Esophagus squamous epithelium (tissue), 5 donors: ENCODE measurements around the gene MAMDC2. TPM values are rescaled to one million over a fixed set of nuclear protein-coding genes. Genes with fewer than 3 reads are reported as not detected.

Source experiments
- DNase-seq: peaks from one replicate; lab custom pipeline; 2025; lab: John Stamatoyannopoulos, UW
- H3K27ac ChIP-seq, 4 donors: fragments of 200-600 bp; sonication (generic); one replicate each; pipeline ENCODE4 v1.5.1; 2016 to 2019; ENCODE audit warnings: mild to moderate bottlenecking in 1 of 4
- H3K27me3 ChIP-seq, 4 donors: fragments of 200-600 bp; sonication (generic); 1 replicate in 3 of 4; 2 replicates in 1 of 4; pipeline versions ENCODE4 v1.5.1 to v1.6.0; 2017 to 2021; ENCODE audit warnings: antibody characterized with exemption in 1 of 4
- H3K36me3 ChIP-seq, 3 donors: fragments of 200-600 bp; sonication (generic); one replicate each; pipeline ENCODE4 v1.5.1; 2016 to 2019
- H3K4me1 ChIP-seq, 3 donors: fragments of 200-600 bp; sonication (generic); one replicate each; pipeline ENCODE4 v1.5.1; 2017 to 2019
- H3K4me3 ChIP-seq, 4 donors: fragments of 200-600 bp; sonication (generic); 1 replicate in 3 of 4; 2 replicates in 1 of 4; pipeline ENCODE4 v1.5.1; 2016 to 2019; ENCODE audit warnings: mild to moderate bottlenecking in 2 of 4, moderate library complexity in 1 of 4
- H3K9me3 ChIP-seq, 3 donors: fragments of 200-600 bp; sonication (generic); one replicate each; pipeline ENCODE4 v1.5.1; 2016 to 2019
- CTCF ChIP-seq, 6 experiments: fragments of 450-650 bp in 4 of 6; fragments of 200-600 bp in 2 of 6; sonication (generic) in 2 of 6; IDR thresholded peaks; one replicate each; pipeline ENCODE4 v1.5.1; 2016 to 2019; ENCODE audit warnings: antibody characterized with exemption in 6 of 6, mild to moderate bottlenecking in 4 of 6, moderate library complexity in 4 of 6
- POLR2A ChIP-seq, 4 donors: fragments of 450-650 bp; IDR thresholded peaks; one replicate each; pipeline ENCODE4 v1.6.1; 2017; ENCODE audit warnings: antibody characterized with exemption in 4 of 4, mild to moderate bottlenecking in 4 of 4, moderate library complexity in 3 of 4
- WGBS, 2 donors: methylation state at CpG; one replicate each; pipeline ENCODE4 v1.1.5; 2018; 5-methylcytosine and 5-hydroxymethylcytosine counted together
- intact Hi-C: fragments of 100-400 bp; cut with DNase I; formaldehyde crosslinking; loops from one replicate; pipeline ENCODE4 v1.15.0; 2022
- total RNA-seq, 4 donors: library from RNA; depleted of rRNA; stranded (reverse); fragments of >200 nt; gene quantifications; one replicate each; pipeline ENCODE4 v1.1.0, GENCODE V29; 2016
- donor health status: DM: yes; HTN: yes; CAD: no.

The MAMDC2 gene
- total RNA-seq, 4 donors from 2014 or later = 1.9 to 58.4 (median 11.3) TPM

GRCh38 chr9:70134360-70134759 lies 90.7 kb downstream of the MAMDC2 start:
- Histone ChIP-seq H3K36me3 (peaks cover 0 to 4% (median 0%) of the 10 kb centered on the region in 3 donors), H3K9me3 (no peaks in the 10 kb centered on the region), H3K4me1 (no peaks in the 10 kb centered on the region), H3K27ac (peak overlapping the region in 1 of 4 donors; percentile 5), H3K27me3 (no peaks in the 10 kb centered on the region), H3K4me3 (no peak overlapping the region)
- intact Hi-C loops = no loop called here
- no peak for DNase-seq
- 100% methylated on average over 1 of the region's 1 CpG for WGBS, 2 donors
- no peak for TF ChIP-seq POLR2A (IDR thresholded peaks at IDR 0.05)
- TF ChIP-seq CTCF (IDR thresholded peaks at IDR 0.05) = no peak

DNA sequence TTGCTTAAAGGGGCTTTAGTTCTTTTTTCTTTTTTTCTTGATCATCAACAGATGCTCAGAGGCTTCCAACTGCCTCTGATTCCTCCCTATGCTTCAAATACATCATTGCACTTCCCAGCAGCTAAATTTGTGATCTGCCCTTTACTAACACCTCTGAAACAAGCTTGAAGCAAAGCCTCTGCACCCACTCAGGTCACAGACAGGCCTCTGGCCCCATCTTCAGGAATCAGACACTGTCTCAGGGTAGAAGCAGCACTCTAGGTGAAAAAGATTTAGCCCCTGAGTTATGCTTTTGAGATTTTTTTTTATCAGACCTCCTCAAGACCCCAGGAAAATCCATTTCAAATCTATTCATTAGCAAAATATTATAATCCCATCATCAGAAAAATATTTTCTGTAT lies 91.5 kb downstream of the MAMDC2 start:
- intact Hi-C loops = no loop called here
- TF ChIP-seq CTCF (IDR thresholded peaks at IDR 0.05) (no peak), POLR2A (IDR thresholded peaks at IDR 0.05) (no peak)

GRCh38 chr9:70136632-70137031 lies 93.0 kb downstream of the MAMDC2 start:
- Histone ChIP-seq H3K9me3 (no peaks in the 10 kb centered on the region), H3K4me1 (no peaks in the 10 kb centered on the region), H3K27me3 (no peaks in the 10 kb centered on the region), H3K4me3 (no peak overlapping the region), H3K27ac (no peak overlapping the region), H3K36me3 (peaks cover 0 to 12% (median 0%) of the 10 kb centered on the region in 3 donors)
- 12 to 22% methylated on average over 1 of the region's 1 CpG for WGBS, 2 donors
- DNase-seq = no peak
- TF ChIP-seq CTCF (IDR thresholded peaks at IDR 0.05) (no peak), POLR2A (IDR thresholded peaks at IDR 0.05) (no peak)
- intact Hi-C loops = no loop called here

More for the DNA sequence above, 91.5 kb downstream of the MAMDC2 start:
- H3K27ac ChIP-seq = no peak overlapping the region
- no peak overlapping the region for H3K4me3 ChIP-seq
- no peaks in the 10 kb centered on the region for H3K27me3 ChIP-seq
- H3K36me3 ChIP-seq = peaks cover 0 to 7% (median 0%) of the 10 kb centered on the region in 3 donors
- no peaks in the 10 kb centered on the region for H3K4me1 ChIP-seq
- H3K9me3 ChIP-seq = no peaks in the 10 kb centered on the region
- no peak for DNase-seq

GRCh38 chr9:70137577-70137976 lies 93.9 kb downstream of the MAMDC2 start:
- WGBS, 2 donors = 76 to 85% methylated on average over 3 of the region's 3 CpGs
- H3K36me3 ChIP-seq = peaks cover 0 to 12% (median 0%) of the 10 kb centered on the region in 3 donors
- H3K9me3 ChIP-seq = no peaks in the 10 kb centered on the region
- no peak overlapping the region for H3K27ac ChIP-seq
- H3K27me3 ChIP-seq = no peaks in the 10 kb centered on the region
- no peak for TF ChIP-seq POLR2A (IDR thresholded peaks at IDR 0.05)
- no peak for TF ChIP-seq CTCF (IDR thresholded peaks at IDR 0.05)
- peaks cover 0 to 6% (median 0%) of the 10 kb centered on the region in 3 donors for H3K4me1 ChIP-seq
- intact Hi-C loops = no loop called here
- no peak overlapping the region for H3K4me3 ChIP-seq
- no peak for DNase-seq

- intact Hi-C loops = no loop called here
- Histone ChIP-seq H3K4me3 (no peak overlapping the region), H3K9me3 (no peaks in the 10 kb centered on the region), H3K27ac (peak overlapping the region in 2 of 4 donors; percentile 61 to 63), H3K4me1 (peaks cover 0 to 27% (median 0%) of the 10 kb centered on the region in 3 donors), H3K27me3 (no peaks in the 10 kb centered on the region), H3K36me3 (peaks cover 0 to 27% (median 0%) of the 10 kb centered on the region in 3 donors)
- DNase-seq = no peak
- TF ChIP-seq POLR2A (IDR thresholded peaks at IDR 0.05) = no peak
- TF ChIP-seq CTCF (IDR thresholded peaks at IDR 0.05) = no peak
- WGBS, 2 donors = 56 to 60% methylated on average over 3 of the region's 3 CpGs
These were observed 98.5 kb downstream of the MAMDC2 start for GRCh38 chr9:70142101-70142500.
